ENCODE measurements around the gene DCP1A. TPM values are rescaled to one million over a fixed set of nuclear protein-coding genes. Genes with fewer than 3 reads are reported as not detected.
"Not testable (repeated sequence)": the region's sequence is repeated elsewhere in the genome, so short reads cannot be mapped to it uniquely, and the experiment has no call there.

Gene DCP1A
- total and polyA plus RNA-seq, 4 donors: 3.5 to 11.3 (median 8.2) TPM

DNA sequence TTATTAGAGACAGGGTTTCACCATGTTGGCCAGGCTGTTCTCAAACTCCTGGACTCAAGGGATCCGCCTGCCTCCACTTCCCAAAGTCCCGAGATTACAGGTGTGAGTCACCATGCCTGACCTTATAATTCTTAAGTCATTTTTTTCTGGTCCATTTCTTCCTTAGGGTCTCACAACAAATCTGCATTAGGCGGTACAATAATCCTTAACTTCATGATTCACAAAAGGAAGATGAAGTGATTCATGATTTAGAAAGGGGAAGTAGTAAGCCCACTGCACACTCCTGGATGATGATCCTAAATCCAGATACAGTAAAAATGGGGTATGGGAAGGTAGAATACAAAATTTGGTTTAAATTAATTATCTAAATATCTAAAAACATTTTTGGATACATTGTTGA is 46.5 kb downstream of the DCP1A start:
- Histone ChIP-seq H3K27ac (ENCODE audit: low read depth in 1 of 2, low read length in 2 of 2) (no peak overlapping the region), H3K9me3 (ENCODE audit: control insufficient read depth in 4 of 4, low read length in 3 of 4) (no peaks in the 10 kb centered on the region), H3K4me1 (ENCODE audit: control insufficient read depth in 4 of 4, insufficient read depth in 4 of 4, low read length in 3 of 4) (peaks cover 0 to 12% (median 10%) of the 10 kb centered on the region in 4 donors), H3K27me3 (ENCODE audit: control insufficient read depth in 4 of 4, insufficient read depth in 4 of 4, low read length in 3 of 4) (no peaks in the 10 kb centered on the region), H3K4me3 (ENCODE audit: low read depth in 1 of 3, low read length in 3 of 3) (no peak overlapping the region), H3K9ac (ENCODE audit: low read depth in 1 of 2, low read length in 2 of 2) (no peak overlapping the region), H3K36me3 (ENCODE audit: control insufficient read depth in 4 of 4, insufficient read depth in 3 of 4, low read depth in 1 of 4, low read length in 3 of 4) (peaks cover under 1 to 19% (median 9%) of the 10 kb centered on the region in 4 donors)
- TF ChIP-seq, protein P1, sequence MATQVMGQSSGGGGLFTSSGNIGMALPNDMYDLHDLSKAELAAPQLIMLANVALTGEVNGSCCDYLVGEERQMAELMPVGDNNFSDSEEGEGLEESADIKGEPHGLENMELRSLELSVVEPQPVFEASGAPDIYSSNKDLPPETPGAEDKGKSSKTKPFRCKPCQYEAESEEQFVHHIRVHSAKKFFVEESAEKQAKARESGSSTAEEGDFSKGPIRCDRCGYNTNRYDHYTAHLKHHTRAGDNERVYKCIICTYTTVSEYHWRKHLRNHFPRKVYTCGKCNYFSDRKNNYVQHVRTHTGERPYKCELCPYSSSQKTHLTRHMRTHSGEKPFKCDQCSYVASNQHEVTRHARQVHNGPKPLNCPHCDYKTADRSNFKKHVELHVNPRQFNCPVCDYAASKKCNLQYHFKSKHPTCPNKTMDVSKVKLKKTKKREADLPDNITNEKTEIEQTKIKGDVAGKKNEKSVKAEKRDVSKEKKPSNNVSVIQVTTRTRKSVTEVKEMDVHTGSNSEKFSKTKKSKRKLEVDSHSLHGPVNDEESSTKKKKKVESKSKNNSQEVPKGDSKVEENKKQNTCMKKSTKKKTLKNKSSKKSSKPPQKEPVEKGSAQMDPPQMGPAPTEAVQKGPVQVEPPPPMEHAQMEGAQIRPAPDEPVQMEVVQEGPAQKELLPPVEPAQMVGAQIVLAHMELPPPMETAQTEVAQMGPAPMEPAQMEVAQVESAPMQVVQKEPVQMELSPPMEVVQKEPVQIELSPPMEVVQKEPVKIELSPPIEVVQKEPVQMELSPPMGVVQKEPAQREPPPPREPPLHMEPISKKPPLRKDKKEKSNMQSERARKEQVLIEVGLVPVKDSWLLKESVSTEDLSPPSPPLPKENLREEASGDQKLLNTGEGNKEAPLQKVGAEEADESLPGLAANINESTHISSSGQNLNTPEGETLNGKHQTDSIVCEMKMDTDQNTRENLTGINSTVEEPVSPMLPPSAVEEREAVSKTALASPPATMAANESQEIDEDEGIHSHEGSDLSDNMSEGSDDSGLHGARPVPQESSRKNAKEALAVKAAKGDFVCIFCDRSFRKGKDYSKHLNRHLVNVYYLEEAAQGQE (IDR thresholded peaks at IDR 0.05): no peak
- TF ChIP-seq ZBTB33 (IDR thresholded peaks at IDR 0.05) (no peak), EGR1 (IDR thresholded peaks at IDR 0.05; ENCODE audit: low read depth in 2 of 2) (no peak), FOXA1 (IDR thresholded peaks at IDR 0.05) (no peak), SP1 (IDR thresholded peaks at IDR 0.05) (no peak), FOXA2 (IDR thresholded peaks at IDR 0.05) (no peak)
- TF ChIP-seq, protein P2, sequence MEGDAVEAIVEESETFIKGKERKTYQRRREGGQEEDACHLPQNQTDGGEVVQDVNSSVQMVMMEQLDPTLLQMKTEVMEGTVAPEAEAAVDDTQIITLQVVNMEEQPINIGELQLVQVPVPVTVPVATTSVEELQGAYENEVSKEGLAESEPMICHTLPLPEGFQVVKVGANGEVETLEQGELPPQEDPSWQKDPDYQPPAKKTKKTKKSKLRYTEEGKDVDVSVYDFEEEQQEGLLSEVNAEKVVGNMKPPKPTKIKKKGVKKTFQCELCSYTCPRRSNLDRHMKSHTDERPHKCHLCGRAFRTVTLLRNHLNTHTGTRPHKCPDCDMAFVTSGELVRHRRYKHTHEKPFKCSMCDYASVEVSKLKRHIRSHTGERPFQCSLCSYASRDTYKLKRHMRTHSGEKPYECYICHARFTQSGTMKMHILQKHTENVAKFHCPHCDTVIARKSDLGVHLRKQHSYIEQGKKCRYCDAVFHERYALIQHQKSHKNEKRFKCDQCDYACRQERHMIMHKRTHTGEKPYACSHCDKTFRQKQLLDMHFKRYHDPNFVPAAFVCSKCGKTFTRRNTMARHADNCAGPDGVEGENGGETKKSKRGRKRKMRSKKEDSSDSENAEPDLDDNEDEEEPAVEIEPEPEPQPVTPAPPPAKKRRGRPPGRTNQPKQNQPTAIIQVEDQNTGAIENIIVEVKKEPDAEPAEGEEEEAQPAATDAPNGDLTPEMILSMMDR (IDR thresholded peaks at IDR 0.05; ENCODE audit: low read depth, low read length, missing input control): no peak
- TF ChIP-seq, protein P3, sequence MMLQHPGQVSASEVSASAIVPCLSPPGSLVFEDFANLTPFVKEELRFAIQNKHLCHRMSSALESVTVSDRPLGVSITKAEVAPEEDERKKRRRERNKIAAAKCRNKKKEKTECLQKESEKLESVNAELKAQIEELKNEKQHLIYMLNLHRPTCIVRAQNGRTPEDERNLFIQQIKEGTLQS (IDR thresholded peaks at IDR 0.05): no peak
- 91% methylated on average over 3 of the region's 3 CpGs for WGBS
- DNase-seq (ENCODE audit: low spot score): no peak

- Histone ChIP-seq H3K36me3 (ENCODE audit: control insufficient read depth in 4 of 4, insufficient read depth in 3 of 4, low read depth in 1 of 4, low read length in 3 of 4) (peaks cover 0 to 19% (median 9%) of the 10 kb centered on the region in 4 donors), H3K4me1 (ENCODE audit: control insufficient read depth in 4 of 4, insufficient read depth in 4 of 4, low read length in 3 of 4) (peaks cover 0 to 12% (median 10%) of the 10 kb centered on the region in 4 donors)
- TF ChIP-seq, protein P2 (IDR thresholded peaks at IDR 0.05; ENCODE audit: low read depth, low read length, missing input control): peak; percentile 93
- TF ChIP-seq RAD21 (IDR thresholded peaks at IDR 0.05): peak; percentile 94
- not testable (repeated sequence) for H3K27me3 ChIP-seq (ENCODE audit: control insufficient read depth in 4 of 4, insufficient read depth in 4 of 4, low read length in 3 of 4); H3K4me3 ChIP-seq (ENCODE audit: low read depth in 1 of 3, low read length in 3 of 3); H3K27ac ChIP-seq (ENCODE audit: low read depth in 1 of 2, low read length in 2 of 2); H3K9ac ChIP-seq (ENCODE audit: low read depth in 1 of 2, low read length in 2 of 2); H3K9me3 ChIP-seq (ENCODE audit: control insufficient read depth in 4 of 4, low read length in 3 of 4); DNase-seq (ENCODE audit: low spot score)
- WGBS: 47% methylated on average over 5 of the region's 5 CpGs
Measured at GRCh38 chr3:53299611-53300023, 47.7 kb downstream of the DCP1A start.

All from liver (tissue), 9 donors.